GM19324 (cell line): ENCODE measurements around the gene TRIM21.
"Not testable (repeated sequence)": the region's sequence is repeated elsewhere in the genome, so short reads cannot be mapped to it uniquely, and the experiment has no call there.

ENCODE experiments used
- ATAC-seq: cut with Tn5 transposase; IDR thresholded peaks from one replicate; pipeline ENCODE4 v1.9.1; 2021; ENCODE audit warnings: mild to moderate bottlenecking, moderate library complexity; ENCODE audit not compliant: unreplicated experiment, low FRiP score

Gene TRIM21

DNA sequence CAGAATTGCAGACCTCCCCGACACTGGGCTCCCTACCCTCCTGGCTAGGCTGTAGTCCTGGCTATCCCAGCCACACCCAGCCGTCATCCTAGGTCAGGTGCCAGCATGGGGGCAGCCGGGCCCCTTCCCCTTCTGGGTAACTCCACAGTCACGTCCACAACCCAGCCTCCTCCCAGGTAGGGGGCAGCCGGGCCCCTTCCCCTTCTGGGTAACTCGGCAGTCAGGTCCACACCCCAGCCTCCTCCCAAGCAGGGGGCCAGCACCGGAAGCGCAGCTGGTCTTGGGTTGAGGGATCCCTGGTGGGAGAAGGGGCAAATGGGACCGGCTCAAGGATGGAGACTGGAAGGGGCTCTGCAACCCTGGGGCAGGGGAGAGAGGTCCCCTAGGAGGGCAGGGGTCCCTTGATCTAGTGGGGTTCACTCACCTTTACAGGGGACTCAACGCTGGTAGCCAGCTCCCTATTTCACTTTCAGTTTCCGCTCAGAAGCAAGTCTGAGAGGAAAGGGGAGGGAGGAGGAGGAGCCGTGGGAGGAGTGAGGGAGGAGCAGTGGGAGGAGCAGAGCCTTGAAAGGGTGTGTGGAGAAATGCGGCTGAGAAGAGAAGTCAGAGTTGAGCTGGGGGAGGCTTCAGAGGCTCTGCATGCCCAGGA lies at the start of gene TRIM21:
TSS of gene TRIM21 (minus strand) at position 494 of the 649 bp plus-strand sequence. CDS start 3,293 bp downstream, outside the sequence.
- ATAC-seq = peak; percentile 99

DNA sequence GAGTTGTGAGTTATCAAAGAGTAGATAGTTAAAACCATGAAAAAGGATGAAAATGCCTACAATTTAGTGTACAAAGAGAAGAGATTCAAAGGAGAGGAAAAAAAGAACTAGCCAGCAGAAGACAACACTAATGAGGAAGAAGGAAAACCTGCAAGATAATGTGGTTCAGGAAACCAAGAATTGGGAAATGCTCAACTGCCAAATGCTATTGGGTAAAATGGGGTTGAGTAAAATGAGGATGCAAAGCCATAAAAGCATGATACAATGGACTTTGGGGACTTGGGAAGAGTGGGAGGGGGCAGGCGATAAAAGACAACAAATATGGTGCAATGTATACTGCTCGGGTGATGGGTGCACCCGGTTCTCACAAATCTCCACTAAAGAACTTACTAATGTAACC lies 48.0 kb upstream of the TRIM21 start:
- no peak for ATAC-seq

DNA sequence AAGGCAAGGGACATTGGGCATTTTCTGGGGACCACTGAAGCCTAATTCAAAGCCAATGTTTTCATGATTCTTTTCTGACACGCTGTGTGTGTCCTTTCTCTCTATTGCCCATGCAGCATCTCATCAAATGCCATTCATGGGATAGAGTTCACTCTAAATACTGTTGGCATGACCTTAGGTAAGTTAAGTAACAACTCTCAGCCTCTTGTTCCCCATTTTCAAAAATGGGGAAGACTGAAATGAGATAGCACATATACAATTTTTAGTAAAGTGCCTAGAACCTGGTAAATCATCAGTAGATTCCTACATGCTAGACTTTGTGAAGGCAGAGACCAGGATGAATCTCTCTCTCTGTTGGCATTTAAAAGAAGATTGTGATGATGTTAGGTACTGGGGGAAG lies 42.9 kb upstream of the TRIM21 start:
- ATAC-seq = no peak

DNA sequence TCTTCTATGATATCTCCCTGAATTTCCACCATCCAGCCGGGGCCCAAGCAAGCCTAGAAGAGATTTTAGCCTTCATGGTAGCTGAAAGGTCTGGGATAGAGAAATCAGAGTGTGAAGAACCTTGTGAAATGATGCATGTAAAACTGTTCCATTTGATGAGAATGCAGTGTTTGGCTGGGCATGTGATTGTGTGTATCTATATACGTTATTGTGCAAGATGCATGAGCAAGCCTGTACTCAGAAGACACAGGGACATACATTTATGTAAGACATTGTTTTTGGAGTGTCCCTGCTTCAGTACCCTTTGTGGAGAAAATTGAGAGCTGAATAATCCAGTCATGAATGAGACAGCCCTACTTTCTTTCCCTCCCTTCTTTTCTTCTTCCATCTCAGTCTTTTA lies 40.4 kb upstream of the TRIM21 start:
- no peak for ATAC-seq

DNA sequence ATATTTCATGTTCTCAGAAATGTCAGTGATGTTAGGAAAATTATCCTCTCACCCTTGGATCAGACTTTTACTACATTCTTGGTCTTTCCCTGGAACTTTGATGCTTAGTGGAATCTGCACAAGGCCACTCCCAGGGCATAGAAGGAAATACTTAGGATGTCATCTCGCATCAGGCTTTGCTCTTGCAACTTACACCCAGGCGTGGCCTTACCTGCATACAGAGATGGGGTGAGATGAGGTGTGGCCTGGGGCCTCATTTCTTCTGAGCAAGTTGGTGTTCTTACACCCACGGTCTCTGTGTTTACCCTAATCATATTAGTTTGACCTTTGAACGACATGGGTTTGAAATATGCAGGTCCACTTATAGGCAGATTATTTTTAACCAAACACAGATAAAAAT lies 36.5 kb upstream of the TRIM21 start:
- ATAC-seq = no peak

DNA sequence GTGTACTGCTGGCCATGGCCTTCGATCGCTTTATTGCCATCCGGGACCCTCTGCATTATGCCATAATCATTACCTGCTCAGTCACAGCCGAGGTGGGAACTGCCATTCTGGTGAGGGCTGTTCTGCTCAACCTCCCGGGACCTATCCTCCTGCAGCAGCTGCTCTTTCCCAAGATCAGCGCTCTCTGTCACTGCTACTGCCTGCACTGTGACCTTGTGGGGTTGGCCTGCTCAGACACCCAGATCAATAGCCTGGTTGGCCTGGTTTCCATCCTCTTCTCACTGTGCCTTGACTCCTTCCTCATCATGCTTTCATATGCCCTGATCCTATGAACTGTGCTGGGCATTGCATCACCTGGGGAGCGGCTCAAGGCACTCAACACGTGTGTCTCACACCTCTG lies 24.9 kb upstream of the TRIM21 start:
- no peak for ATAC-seq

DNA sequence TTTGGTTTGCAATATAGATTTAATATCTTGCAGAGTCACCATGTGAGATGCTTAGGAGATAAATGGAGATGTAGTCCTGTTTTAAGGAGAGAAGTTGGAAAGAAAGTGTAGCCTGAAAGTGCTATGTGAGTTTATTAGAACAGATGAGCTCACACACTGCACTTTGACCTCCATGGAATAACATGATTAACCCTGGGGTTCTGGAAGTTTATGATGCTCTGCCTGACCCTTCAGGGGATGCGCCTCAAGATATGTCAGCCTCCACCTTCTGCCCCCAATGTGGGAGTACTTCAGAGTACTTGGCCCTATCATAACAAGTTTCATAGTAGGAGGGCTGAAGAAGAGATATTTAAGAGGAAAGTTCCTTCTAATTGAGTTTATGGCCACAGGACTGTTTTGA lies 23.3 kb upstream of the TRIM21 start:
- ATAC-seq = no peak

DNA sequence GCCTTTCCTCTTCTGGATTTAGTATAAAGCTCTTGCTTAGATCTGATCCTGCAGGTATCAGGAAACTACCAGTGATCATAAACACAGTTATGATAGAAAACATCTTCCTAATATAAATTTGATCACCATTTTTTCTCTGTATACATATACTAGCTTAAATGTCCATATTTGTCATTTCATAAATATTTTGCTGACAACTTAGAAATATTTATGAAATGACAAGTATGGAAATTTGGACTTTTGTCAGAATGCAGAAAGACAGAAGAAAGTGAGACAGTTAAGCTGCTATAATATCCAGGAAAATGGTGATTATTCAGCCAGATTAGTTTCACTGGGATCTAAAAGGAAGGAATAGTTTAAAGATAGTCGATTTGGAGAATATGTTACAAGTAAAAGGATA lies 22.8 kb upstream of the TRIM21 start:
- ATAC-seq = no peak

DNA sequence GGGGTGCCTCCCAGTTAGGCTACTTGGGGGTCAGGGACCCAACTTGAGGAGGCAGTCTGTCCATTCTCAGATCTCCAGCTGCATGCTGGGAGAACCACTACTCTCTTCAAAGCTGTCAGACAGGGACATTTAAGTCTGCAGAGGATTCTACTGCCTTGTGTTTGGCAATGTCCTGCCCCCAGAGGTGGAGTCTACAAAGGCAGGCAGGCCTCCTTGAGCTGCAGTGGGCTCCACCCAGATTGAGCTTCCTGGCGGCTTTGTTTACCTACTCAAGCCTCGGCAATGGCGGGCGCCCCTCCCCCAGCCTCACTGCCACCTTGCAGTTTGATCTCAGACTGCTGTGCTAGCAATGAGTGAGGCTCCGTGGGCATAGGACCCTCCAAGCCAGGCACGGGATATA lies 12.7 kb upstream of the TRIM21 start:
- not testable (repeated sequence) for ATAC-seq

DNA sequence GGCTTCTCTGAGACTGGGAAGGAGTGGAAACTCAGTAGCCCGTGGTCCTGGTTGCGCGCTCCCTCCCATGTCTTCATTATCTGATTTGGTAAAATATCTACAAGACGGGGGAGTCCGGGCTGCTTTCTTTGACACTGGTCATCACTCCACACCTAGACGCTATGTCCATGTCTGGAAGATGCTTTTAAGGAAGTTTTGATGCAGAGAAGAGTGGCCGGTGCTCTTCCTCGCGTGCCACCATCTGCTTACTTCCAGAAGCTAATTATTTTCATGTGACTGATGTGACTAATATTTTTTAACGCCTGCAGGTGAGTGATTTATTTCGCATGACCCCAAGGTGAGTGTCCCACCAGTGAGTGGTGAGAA lies 339 bp upstream of the TRIM21 start:
- ATAC-seq = peak; percentile 23

DNA sequence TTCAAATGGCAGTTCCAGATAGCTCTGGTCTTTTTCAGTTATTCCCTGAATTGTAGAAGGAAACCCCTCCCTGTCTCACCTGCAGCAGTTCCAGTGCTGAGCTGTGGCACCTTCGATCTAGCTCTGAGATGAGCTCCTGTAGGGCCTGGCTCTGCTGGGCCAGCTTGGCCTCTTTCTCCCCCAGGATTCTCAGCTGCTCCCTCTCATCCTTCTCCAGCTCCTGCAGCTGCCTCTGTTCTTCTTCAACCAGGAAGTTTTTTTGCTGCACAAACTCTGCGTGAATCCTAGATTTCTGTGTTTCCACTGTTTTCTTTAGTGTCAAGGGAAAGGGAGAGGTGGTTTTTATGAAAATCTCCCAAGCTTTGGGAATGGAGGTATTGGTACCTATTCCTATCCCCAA lies 5.3 kb downstream of the TRIM21 start:
- no peak for ATAC-seq

DNA sequence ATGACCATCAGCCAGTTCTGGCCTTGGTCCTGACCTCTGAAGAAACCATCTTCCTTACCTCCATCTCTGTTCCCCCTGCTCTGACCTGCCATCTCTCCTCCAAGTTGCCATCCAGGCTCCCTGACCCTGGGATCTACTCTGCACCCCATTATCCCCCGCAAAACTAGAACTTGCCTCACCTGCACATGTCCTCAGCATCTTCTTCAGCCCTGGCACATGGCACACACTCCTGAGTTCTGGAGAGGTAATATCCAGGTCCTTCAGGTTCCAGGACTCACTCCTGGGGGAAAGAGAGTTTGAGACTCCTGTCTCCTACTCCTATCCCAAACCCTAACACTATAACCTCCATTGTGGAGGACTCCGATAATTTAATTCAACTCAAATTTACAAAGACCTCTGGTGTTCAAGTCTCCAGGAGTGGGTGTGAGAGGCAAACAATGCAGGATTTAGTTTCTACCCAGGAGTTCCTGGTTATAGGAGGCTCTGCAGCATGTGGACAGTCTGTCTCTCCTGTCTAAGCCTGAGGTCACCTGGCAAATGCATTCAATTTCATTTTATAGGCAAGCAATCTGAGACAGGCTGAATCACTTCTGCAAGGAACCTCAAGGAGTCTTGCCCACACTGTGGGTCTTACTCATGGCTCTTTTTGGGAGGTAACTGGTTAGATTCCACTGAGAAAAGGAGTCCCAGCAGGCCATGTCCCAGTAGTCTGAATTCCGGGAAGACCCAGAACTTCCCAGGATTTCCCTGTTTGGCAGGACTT lies 7.3 kb downstream of the TRIM21 start:
- no peak for ATAC-seq

DNA sequence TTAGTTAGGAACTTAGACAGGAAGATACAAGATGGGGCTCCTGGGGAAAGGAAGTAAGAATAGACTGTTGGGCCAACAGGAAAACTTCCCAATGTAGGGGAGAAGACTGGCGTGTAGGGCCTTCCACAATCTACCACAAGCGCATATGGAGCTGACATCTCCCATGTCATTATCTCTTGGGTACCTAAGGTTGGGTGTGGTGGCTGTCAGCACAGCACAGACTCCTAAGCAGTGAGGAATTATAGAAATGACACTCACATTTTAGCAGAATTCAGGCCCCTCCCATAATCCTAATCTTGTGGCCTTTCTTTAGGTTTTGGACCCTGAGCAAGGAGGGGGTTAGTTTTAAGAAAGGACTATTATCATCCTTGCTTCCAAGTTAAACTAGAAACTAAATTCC lies 11.6 kb downstream of the TRIM21 start:
- ATAC-seq = no peak

DNA sequence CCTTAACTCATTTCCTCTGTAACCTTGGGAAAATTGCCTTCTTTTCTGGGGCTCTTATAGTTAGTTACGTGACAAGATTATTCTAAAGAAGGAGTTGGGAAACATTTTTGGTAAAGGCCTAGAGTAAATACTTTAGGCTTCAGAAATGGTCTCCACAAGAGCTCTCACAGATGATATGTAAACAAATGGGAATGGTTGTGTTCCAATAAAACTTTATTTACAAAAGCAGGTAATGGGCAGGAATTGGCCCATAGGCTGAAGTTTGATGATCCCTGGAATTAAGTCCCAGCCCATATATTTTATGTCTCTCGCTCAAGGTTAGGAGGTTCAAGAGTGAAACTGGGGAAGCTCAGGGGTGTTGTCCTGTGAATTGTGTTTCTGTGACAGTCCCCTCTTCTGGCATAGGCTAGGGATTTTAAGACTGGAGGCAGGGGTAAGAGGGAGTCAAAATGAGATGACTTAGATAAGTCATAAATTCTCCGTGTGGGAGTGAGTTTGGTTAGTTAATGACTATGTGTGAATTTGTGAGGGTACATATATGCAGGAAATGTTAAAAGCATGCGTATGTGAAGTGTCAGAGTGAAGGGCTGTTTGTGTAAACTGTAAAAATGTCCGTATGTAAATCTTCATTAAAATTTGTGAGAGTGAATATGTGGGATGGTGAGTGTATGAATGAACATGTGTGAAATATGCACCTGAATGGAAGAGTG lies 17.9 kb downstream of the TRIM21 start:
- no peak for ATAC-seq

DNA sequence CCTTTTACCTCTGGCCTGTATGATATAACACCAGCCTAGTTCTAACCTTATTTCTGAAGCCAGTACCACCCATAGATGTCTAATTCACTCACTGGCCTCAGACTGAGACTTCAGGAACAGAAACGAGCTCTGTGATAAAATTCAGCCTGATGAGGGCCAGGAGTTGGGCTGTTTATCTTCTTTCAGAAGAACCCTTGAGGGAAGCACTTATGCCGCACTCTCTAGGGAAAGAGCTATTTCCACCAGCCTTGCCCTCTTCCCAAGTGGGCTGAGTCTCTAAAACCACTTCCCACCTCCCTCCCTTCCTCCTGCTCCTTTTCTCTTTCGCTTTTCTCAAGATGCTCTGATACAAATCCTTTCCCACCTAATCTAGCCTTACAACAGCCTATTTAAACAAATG lies 23.3 kb downstream of the TRIM21 start:
- no peak for ATAC-seq

DNA sequence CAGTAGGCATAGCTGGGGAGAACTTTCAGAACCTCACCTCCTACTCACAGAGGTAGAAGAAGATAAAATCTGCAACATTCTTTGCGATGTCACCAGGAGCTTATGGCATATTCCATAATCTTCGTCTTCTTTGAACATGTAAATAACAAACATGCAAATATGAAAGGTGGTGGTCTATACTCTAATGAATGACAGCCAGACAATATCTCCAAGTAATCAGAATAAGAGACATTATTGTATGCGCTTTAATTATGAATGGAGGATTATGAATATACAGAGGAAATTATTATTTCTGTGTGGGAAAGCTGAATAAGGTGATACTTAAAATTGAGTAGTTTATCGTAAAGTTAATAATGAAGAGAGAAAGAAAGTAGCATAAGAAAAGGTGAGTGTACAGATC lies 25.2 kb downstream of the TRIM21 start, which contains the start of gene OR52B4:
TSS of gene OR52B4 (minus strand) at position 101 of the 400 bp plus-strand sequence. CDS start at position 10, 91 bp downstream.
- no peak for ATAC-seq

DNA sequence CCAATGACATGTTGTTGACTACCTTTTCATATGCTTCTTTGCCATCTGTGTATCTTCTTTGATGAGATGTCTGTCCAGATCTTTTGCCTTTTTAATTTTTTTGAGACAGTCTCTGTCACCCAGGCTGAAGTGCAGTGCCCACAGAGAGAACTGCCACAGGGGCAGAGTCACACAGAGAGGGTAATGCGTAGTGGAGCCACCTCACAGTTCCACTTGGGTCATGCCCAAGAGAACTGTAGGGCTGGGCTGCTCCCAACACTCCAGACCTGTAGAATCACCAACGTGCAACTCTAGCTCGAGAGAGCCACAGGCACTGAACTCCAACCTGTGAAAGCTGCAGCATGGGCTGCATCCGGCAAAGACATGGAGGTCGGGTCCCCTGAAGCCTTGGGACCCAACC lies 45.4 kb downstream of the TRIM21 start:
- ATAC-seq = not testable (repeated sequence)

DNA sequence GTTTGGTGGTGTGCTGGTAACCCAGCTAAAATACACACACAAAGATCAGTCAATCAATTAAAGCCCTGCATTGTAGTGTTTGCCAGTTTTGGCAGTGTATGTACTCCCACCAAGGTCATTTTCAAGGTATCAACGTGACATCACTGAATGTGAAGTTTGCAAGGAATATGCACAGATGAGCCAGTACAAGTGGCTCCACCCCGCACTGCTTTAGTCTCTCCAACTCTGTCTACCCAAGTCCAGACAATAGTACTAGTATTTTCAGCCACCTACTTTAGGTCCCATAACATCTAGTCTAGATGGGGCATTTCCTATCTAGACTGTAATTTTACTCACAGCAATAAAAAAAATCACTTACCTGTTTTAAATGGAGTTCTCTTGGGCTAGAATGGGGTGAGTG lies 48.1 kb downstream of the TRIM21 start:
- ATAC-seq = not testable (repeated sequence)
